Stomach smooth muscle (tissue), 2 donors: ENCODE measurements around the gene GLUL.

Experiments
- H3K27ac ChIP-seq: one replicate; pipeline ENCODE4 v1.7.0; 2013; ENCODE audit warnings: mild to moderate bottlenecking, low read length, inconsistent platforms
- H3K27me3 ChIP-seq, 2 donors: one replicate each; pipeline ENCODE4 v1.7.0; 2013; ENCODE audit warnings: low read length in 2 of 2; ENCODE audit not compliant: insufficient read depth in 2 of 2, control insufficient read depth in 1 of 2
- H3K36me3 ChIP-seq, 2 donors: one replicate each; pipeline ENCODE4 v1.7.0; 2013; ENCODE audit warnings: low read length in 2 of 2; ENCODE audit not compliant: control insufficient read depth in 2 of 2, insufficient read depth in 2 of 2
- H3K4me1 ChIP-seq: one replicate; pipeline ENCODE4 v1.7.0; 2013; ENCODE audit warnings: low read length; ENCODE audit not compliant: control insufficient read depth, insufficient read depth
- H3K4me3 ChIP-seq, 2 donors: one replicate each; pipeline ENCODE4 v1.7.0; 2013; ENCODE audit warnings: low read length in 2 of 2
- H3K9ac ChIP-seq, 2 donors: one replicate each; pipeline ENCODE4 v1.7.0; 2013; ENCODE audit warnings: low read length in 2 of 2, mild to moderate bottlenecking in 1 of 2
- H3K9me3 ChIP-seq, 2 donors: one replicate each; pipeline ENCODE4 v1.7.0; 2013; ENCODE audit warnings: low read length in 2 of 2; ENCODE audit not compliant: control insufficient read depth in 2 of 2
- donor health status: healthy.
- donor health status: Pancreatic carcinoma.

The GLUL gene

DNA sequence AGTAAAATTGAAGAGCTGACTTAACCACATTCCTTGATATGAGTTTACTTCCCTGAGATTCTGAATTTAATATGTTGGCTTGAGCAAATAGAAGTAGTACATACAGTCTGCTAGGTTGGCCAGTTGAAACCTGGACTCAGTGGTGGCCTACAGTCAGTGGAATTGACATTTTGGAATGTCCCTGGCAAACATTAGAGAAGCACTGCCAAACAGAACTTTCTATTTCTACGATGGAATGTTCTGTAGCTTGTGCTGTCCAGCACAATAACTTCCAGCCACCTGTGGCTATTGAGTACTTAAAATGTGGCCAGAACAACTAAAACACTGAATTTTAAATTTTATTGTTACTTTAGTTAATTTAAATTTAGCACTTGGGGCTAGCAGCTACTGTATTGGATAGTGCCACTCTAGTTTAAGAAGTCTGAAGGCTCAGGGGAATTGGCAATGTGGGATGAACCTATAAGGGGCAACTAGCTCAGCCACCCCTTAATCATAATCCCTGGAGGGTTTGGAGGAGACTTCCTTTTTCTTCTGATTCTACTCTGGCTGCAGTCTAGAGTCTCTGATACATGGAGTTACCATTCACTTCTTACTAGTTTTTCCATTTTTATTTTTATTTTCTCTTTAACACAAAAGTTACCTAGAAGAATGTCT, 19.2 kb upstream of the GLUL start:
- H3K4me3 ChIP-seq: no peak overlapping the region
- no peak overlapping the region for H3K27ac ChIP-seq
- H3K27me3 ChIP-seq: peaks cover 0 to 8% of the 10 kb centered on the region in 2 donors
- H3K4me1 ChIP-seq: peaks cover 3% of the 10 kb centered on the region
- H3K36me3 ChIP-seq: no peaks in the 10 kb centered on the region
- H3K9me3 ChIP-seq: no peaks in the 10 kb centered on the region
- H3K9ac ChIP-seq: no peak overlapping the region

DNA sequence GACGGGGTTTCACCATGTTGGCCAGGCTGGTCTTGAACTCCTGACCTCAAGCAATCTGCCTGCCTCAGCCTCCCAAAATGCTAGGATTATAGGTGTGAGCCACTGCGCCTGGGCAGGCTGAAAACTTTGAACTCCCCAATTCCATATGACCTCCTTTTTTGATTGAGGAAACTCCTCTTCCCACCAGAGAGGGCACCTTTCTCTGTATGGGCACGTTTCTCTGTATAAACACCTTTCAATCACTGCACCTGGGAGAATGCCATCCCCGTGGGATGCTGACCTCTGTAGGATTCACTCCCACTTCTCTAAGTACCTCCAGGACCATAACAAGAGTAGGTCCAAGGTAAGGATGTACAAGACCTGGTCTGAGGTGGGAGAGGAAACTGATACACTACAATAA, 18.5 kb upstream of the GLUL start:
- no peak overlapping the region for H3K27ac ChIP-seq
- peaks cover 0 to 4% of the 10 kb centered on the region in 2 donors for H3K9me3 ChIP-seq
- peaks cover 3% of the 10 kb centered on the region for H3K4me1 ChIP-seq
- H3K36me3 ChIP-seq: no peaks in the 10 kb centered on the region
- no peak overlapping the region for H3K4me3 ChIP-seq
- H3K9ac ChIP-seq: no peak overlapping the region
- H3K27me3 ChIP-seq: peaks cover 0 to 5% of the 10 kb centered on the region in 2 donors

DNA sequence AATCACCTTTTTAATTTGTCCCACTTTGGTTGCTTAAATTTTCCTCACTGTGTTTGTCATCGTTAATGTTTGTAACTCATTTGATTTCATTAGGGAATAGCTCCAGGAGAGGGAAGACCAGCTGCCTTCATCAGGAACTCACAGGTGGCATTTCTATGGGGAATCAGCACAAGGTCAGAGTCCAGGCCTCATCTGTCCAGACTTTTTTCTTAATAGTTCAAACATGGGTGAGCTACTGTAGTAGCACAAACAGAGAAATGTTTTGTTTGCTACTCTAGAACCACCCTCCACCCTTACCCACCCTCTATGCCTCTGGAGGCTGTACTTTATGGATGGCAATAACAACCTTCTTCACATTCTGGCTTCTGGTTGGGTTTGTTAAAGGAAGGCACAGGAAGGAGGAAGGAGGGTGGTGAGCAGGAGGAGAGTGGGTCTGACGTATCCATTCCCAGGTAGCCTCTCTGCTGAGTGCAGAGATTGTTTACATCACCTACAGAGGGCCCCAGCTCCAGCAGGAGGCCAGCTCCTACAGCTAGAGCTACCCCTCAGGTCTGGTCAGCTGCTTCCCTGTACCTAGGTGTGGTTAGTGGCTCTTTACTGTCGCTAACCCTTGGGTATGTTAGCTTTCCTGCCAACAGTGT, 17.0 kb upstream of the GLUL start:
- no peak overlapping the region for H3K27ac ChIP-seq

DNA sequence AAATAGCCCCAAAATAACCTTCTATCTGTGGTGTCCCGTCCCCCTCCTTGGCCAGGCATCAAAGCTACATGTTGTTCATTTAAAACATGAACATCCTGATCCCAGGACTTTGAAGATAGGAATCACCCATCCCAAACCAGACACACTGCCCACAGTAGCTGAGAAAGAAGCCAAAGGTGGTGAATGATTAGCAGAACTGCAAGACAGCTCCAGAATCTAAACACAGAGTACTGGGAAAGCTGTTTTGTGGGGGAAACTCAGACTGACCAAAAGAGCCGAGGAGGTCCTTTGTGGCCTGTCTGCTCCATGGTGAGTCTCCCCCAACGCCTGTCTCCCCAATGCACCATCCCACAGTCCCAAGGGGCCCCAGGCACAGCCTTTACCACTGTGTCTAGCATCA, 16.1 kb upstream of the GLUL start:
- Histone ChIP-seq H3K4me3 (no peak overlapping the region), H3K4me1 (peaks cover 3% of the 10 kb centered on the region), H3K9ac (no peak overlapping the region), H3K9me3 (peaks cover 0 to 4% of the 10 kb centered on the region in 2 donors), H3K27ac (no peak overlapping the region), H3K36me3 (no peaks in the 10 kb centered on the region), H3K27me3 (peaks cover 0 to 5% of the 10 kb centered on the region in 2 donors)

More for the DNA sequence above, 17.0 kb upstream of the GLUL start:
- Histone ChIP-seq H3K9me3 (peaks cover 0 to 4% of the 10 kb centered on the region in 2 donors), H3K4me1 (peaks cover 3% of the 10 kb centered on the region), H3K27me3 (peaks cover 0 to 5% of the 10 kb centered on the region in 2 donors), H3K36me3 (no peaks in the 10 kb centered on the region), H3K4me3 (no peak overlapping the region), H3K9ac (no peak overlapping the region)

DNA sequence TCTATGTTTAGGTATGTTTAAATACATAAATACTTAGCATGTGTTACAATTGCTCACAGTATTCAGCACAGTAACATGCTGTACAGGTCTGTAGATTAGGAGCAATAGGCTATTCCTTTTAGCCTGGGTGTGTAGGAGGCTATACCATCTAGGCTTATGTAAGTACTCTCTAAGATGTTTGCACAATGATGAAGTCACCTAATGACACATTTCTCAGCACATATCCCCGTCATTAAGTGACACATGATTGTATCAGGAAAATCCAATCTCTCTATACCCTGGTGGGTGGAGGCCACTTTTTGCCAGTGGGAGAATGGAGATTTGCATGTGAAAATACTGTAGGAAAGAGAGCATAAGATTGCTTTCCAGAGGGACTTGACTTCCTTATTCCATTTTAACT, 14.4 kb upstream of the GLUL start:
- no peak overlapping the region for H3K9ac ChIP-seq
- no peak overlapping the region for H3K4me3 ChIP-seq
- H3K27ac ChIP-seq: no peak overlapping the region
- peaks cover 0 to 4% of the 10 kb centered on the region in 2 donors for H3K9me3 ChIP-seq
- H3K27me3 ChIP-seq: peaks cover 0 to 5% of the 10 kb centered on the region in 2 donors
- H3K4me1 ChIP-seq: peaks cover 3% of the 10 kb centered on the region
- no peaks in the 10 kb centered on the region for H3K36me3 ChIP-seq

DNA sequence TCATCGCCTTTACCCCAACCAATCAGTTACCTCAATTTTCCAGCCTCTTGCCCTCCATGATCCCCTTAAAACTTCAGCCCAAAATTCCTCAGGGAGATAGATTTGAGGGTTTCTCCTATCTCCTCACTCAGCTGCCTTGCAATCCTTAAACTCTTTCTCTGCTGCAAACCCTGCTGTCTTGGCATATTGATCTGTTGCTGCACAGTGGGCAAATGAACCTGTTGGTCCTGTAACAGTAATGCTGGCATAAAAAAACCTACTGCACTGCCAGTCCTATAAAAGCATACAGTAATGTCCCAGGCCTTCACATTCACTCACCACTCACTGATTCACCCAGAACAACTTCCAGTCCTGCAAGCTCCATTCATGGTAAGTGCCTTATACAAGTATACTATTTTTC, 14.0 kb upstream of the GLUL start:
- H3K27me3 ChIP-seq: peaks cover 0 to 5% of the 10 kb centered on the region in 2 donors
- H3K4me3 ChIP-seq: no peak overlapping the region
- H3K27ac ChIP-seq: no peak overlapping the region
- peaks cover 0 to 4% of the 10 kb centered on the region in 2 donors for H3K9me3 ChIP-seq
- H3K9ac ChIP-seq: no peak overlapping the region
- no peaks in the 10 kb centered on the region for H3K36me3 ChIP-seq
- H3K4me1 ChIP-seq: peaks cover 3% of the 10 kb centered on the region

DNA sequence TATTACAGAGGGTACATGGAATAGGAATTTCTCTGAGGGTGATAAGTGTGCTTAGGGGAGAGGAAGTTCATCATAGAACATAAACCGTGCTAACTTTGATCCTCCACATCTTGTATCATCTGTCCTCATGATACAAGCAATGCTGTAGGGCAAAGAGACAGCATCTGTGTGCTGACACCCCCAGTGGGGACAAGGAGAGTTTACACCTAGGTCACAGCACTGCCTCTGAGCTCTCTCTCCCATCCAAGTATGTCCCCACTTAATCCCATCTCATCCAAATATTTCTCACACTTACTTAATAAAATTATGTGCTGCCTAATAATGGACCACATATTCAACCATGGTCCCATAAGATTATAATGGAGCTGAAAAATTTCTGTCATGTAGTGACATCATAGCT, 13.2 kb upstream of the GLUL start:
- no peaks in the 10 kb centered on the region for H3K36me3 ChIP-seq
- H3K27me3 ChIP-seq: peaks cover 0 to 5% of the 10 kb centered on the region in 2 donors
- H3K4me3 ChIP-seq: no peak overlapping the region
- no peak overlapping the region for H3K9ac ChIP-seq
- no peak overlapping the region for H3K27ac ChIP-seq
- peaks cover 0 to 4% of the 10 kb centered on the region in 2 donors for H3K9me3 ChIP-seq
- H3K4me1 ChIP-seq: no peaks in the 10 kb centered on the region

DNA sequence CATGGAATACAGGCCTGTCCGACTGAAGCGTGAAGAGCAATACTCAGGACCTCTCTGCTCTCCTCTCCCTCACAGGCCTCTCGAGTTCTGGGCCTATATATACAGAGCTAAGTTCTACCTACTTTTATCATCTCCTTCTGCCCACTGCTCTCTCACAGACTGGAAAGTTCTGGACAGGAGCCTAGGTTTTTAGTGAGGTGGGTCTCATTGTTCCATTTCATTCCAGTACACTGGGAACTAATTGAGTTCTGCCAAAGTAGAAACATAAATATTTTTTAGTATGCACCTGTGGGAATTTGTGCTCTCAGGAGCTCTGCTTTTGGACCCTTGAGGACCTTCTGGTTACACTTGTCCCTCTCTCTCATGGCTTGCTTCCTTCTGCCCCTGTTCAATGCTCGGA, 9.0 kb upstream of the GLUL start, which contains the start of gene TEDDM1:
TEDDM1 (minus strand) TSS at position 101 of the 400 bp plus-strand sequence. CDS start 182 bp downstream, outside the sequence.
- no peak within 1 kb of the TSS for H3K4me3 ChIP-seq
- no peaks in the 10 kb centered on the region for H3K36me3 ChIP-seq
- H3K9ac ChIP-seq: no peak within 1 kb of the TSS
- no peak within 1 kb of the TSS for H3K27ac ChIP-seq
- peaks cover 0 to 2% of the 10 kb centered on the region in 2 donors for H3K9me3 ChIP-seq
- H3K4me1 ChIP-seq: peaks cover 3% of the 10 kb centered on the region
- no peaks in the 10 kb centered on the region for H3K27me3 ChIP-seq

DNA sequence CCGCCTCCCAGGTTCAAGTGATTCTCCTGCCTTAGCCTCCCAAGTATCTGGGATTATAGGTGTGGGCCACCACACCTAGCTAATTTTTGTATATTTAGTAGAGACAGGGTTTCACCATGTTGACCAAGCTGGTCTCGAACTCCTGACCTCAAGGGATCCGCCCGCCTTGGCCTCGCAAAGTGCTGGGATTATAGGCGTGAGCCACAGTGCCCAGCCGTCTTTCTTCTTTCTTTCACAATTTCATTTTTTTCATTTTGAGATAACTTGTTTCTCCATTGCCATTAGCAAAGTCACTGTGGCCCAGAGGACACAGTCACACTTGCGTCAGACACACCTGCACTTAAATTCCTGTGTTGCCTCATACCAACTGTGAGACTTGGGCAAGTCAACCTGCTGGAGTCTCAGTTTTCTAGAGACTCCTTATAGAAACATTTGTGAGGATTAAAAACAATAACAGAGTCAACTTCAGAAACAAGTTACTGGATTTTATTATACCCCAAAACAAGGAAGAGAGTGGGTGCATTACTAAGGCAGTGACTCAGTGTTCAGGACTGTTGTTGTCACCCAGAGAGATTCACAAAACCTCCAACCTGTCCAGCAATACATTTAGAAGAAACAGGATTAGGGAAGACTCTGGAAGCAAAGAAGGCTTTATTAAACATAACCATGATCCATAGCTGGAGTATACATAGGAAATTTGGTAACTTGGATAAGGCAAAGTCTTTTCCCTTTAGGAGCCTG, 6.2 kb upstream of the GLUL start:
- Histone ChIP-seq H3K4me1 (peaks cover 3% of the 10 kb centered on the region), H3K27me3 (no peaks in the 10 kb centered on the region), H3K36me3 (no peaks in the 10 kb centered on the region), H3K9ac (no peak overlapping the region), H3K4me3 (no peak overlapping the region), H3K9me3 (no peaks in the 10 kb centered on the region), H3K27ac (no peak overlapping the region)

DNA sequence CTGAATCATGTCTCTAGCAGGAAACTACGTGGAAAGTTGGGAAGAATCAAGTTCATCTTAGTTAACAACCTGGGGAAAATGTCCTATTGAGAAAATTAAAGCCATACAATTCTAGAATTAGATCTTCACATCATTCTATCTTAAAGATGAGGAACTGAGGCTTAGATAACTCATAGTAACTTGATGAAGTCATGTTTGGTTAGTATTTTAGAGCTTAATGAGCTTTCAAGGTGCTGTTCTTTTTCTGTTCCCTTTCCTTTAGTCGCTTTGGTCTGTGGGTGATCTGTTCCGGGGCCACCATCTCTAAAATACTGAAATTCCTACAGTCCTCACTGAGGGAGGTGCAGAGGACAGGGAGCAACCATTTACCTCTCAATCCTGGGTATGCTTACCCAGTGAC, 4.3 kb upstream of the GLUL start:
- H3K4me1 ChIP-seq: peaks cover 8% of the 10 kb centered on the region
- H3K27me3 ChIP-seq: no peaks in the 10 kb centered on the region
- H3K9me3 ChIP-seq: no peaks in the 10 kb centered on the region
- H3K36me3 ChIP-seq: no peaks in the 10 kb centered on the region
- H3K27ac ChIP-seq: no peak overlapping the region
- no peak overlapping the region for H3K9ac ChIP-seq
- H3K4me3 ChIP-seq: no peak overlapping the region
